Measurements from ENCODE around the gene DHX15. TPM values are rescaled to one million over a fixed set of nuclear protein-coding genes. Genes with fewer than 3 reads are reported as not detected.

DHX15 gene
- total and polyA plus RNA-seq, 9 of the 15 experiments (the other 6 are each of a cell fraction or from before 2014, with no cell fraction given) = 165 to 287 (median 208) TPM

DNA sequence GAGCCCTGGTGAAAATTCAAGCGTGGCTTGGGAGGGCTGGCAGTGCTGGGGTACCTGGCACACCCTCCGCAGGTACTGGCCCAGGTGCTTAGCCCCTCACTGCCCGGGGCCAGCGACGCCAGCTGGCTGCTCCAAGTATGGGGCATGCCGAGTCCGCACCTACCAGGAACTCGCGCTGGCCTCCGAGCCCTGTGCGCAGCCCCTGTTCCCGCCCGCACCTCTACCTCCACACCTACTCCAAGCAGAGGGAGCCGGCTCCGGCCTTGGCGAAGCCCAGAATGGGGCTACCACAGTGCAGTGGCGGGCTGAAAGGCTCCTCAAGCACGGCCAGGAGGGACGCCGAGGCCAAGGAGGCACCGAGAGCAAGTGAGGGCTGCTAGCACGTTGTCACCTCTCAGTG lies 14.9 kb upstream of the DHX15 start:
- Histone ChIP-seq H3K36me3 (ENCODE audit: control insufficient read depth, insufficient read depth, low read length) (no peaks in the 10 kb centered on the region), H3K4me1 (replicated peaks in 1 of 2; ENCODE audit: control insufficient read depth in 2 of 2, insufficient read depth in 2 of 2, low read length in 2 of 2) (peaks cover 0 to 4% of the 10 kb centered on the region in 2 experiments; a peak in 1 of 5 replicates), H3K9me1 (ENCODE audit: control insufficient read depth, insufficient read depth, low read length) (no peaks in the 10 kb centered on the region), H3K4me2 (ENCODE audit: insufficient read depth, low read length) (no peak overlapping the region), H3K79me2 (ENCODE audit: control insufficient read depth, insufficient read depth, low read length) (no peaks in the 10 kb centered on the region), H3K4me3 (no peak overlapping the region), H2AFZ (ENCODE audit: low read depth, low read length) (no peak overlapping the region), H3K9ac (ENCODE audit: insufficient read depth in 1 of 2, low read depth in 2 of 2, low read length in 2 of 2) (no peak overlapping the region), H3K27ac (ENCODE audit: extremely low read depth, low read depth, low read length) (no peak overlapping the region), H4K20me1 (replicated peaks; ENCODE audit: control insufficient read depth, insufficient read depth, low read length) (no peaks in the 10 kb centered on the region), H3K9me3 (replicated peaks; ENCODE audit: control insufficient read depth, insufficient read depth, low read depth, low read length) (peaks cover 3% of the 10 kb centered on the region; the same call in 1 of the 2 replicates), H3K27me3 (ENCODE audit: control insufficient read depth in 2 of 2, insufficient read depth in 2 of 2, low read length in 2 of 2) (peaks cover 25 to 31% of the 10 kb centered on the region in 2 experiments; a peak in 4 of 5 replicates)
- ChIA-PET CTCF (ENCODE audit: low intra/inter-chr PET ratio) (no interaction called here), POLR2A (interaction anchor here (1.4 kb wide), 1 partner anchor 15 kb away, joined by 11 read pairs; the partner anchor contains the start of gene DHX15)
- no peak for DNase-seq (ENCODE audit: extremely low read depth in 1 of 4, low spot score in 3 of 4)
- no peak for TF ChIP-seq CCAR2 (IDR thresholded peaks at IDR 0.05; ENCODE audit: low read depth, low read length)
- TF ChIP-seq NR4A1 (CRISPR knock-in tag; IDR thresholded peaks at IDR 0.05) = no peak
- TF ChIP-seq NR4A1 (tag; IDR thresholded peaks at IDR 0.05) = no peak
- TF ChIP-seq ZC3H8 (IDR thresholded peaks at IDR 0.05) = no peak
- TF ChIP-seq, protein P1, sequence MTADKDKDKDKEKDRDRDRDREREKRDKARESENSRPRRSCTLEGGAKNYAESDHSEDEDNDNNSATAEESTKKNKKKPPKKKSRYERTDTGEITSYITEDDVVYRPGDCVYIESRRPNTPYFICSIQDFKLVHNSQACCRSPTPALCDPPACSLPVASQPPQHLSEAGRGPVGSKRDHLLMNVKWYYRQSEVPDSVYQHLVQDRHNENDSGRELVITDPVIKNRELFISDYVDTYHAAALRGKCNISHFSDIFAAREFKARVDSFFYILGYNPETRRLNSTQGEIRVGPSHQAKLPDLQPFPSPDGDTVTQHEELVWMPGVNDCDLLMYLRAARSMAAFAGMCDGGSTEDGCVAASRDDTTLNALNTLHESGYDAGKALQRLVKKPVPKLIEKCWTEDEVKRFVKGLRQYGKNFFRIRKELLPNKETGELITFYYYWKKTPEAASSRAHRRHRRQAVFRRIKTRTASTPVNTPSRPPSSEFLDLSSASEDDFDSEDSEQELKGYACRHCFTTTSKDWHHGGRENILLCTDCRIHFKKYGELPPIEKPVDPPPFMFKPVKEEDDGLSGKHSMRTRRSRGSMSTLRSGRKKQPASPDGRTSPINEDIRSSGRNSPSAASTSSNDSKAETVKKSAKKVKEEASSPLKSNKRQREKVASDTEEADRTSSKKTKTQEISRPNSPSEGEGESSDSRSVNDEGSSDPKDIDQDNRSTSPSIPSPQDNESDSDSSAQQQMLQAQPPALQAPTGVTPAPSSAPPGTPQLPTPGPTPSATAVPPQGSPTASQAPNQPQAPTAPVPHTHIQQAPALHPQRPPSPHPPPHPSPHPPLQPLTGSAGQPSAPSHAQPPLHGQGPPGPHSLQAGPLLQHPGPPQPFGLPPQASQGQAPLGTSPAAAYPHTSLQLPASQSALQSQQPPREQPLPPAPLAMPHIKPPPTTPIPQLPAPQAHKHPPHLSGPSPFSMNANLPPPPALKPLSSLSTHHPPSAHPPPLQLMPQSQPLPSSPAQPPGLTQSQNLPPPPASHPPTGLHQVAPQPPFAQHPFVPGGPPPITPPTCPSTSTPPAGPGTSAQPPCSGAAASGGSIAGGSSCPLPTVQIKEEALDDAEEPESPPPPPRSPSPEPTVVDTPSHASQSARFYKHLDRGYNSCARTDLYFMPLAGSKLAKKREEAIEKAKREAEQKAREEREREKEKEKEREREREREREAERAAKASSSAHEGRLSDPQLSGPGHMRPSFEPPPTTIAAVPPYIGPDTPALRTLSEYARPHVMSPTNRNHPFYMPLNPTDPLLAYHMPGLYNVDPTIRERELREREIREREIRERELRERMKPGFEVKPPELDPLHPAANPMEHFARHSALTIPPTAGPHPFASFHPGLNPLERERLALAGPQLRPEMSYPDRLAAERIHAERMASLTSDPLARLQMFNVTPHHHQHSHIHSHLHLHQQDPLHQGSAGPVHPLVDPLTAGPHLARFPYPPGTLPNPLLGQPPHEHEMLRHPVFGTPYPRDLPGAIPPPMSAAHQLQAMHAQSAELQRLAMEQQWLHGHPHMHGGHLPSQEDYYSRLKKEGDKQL (CRISPR knock-in tag; IDR thresholded peaks at IDR 0.05; ENCODE audit: borderline replicate concordance) = no peak
- no peak for TF ChIP-seq PTTG1 (tag; IDR thresholded peaks at IDR 0.05; ENCODE audit: low read depth)
- TF ChIP-seq RBFOX2 (IDR thresholded peaks at IDR 0.05; ENCODE audit: low read depth, low read length) = no peak
- TF ChIP-seq ZNF436 (CRISPR knock-in tag; IDR thresholded peaks at IDR 0.05) = no peak
- TF ChIP-seq PHB2 (IDR thresholded peaks at IDR 0.05; ENCODE audit: low read depth) = no peak
- in situ Hi-C loops (cut with MboI) = no loop called here
- FAIRE-seq = no peak
- no peak for ATAC-seq
- no TSS peak for BruUV-seq (replicated peaks)
- WGBS (ENCODE audit: insufficient coverage, low coverage, missing lambda C conversion rate) = 2% methylated on average over 18 of the region's 22 CpGs
- intact Hi-C loops (cut with micrococcal nuclease) = no loop called here

Measured in K562 (cell line).